HG03108 (cell line): ENCODE data around the gene PRUNE2.

ENCODE experiments used
- ATAC-seq: cut with Tn5 transposase; IDR thresholded peaks from one replicate; pipeline ENCODE4 v1.9.1; 2021; ENCODE audit warnings: moderate library complexity; ENCODE audit not compliant: unreplicated experiment

PRUNE2 gene

GRCh38 chr9:76662476-76663281, 243.2 kb downstream of the PRUNE2 start:
- no peak for ATAC-seq

- ATAC-seq: peak; percentile 86
Measured at GRCh38 chr9:76658510-76659231, 247.2 kb downstream of the PRUNE2 start.

GRCh38 chr9:76657265-76657664, 248.6 kb downstream of the PRUNE2 start:
- ATAC-seq: no peak

- ATAC-seq: no peak
Measured at GRCh38 chr9:76655971-76656370, 249.9 kb downstream of the PRUNE2 start.

- ATAC-seq: no peak
Measured at GRCh38 chr9:76655121-76655541, 250.8 kb downstream of the PRUNE2 start.

- no peak for ATAC-seq
Measured at GRCh38 chr9:76654575-76654974, 251.3 kb downstream of the PRUNE2 start.

GRCh38 chr9:76654051-76654461, 251.9 kb downstream of the PRUNE2 start:
- no peak for ATAC-seq

- no peak for ATAC-seq
Measured at GRCh38 chr9:76652894-76653293, 253.0 kb downstream of the PRUNE2 start.

GRCh38 chr9:76651119-76651705, 254.7 kb downstream of the PRUNE2 start:
- peak; percentile 52 for ATAC-seq

GRCh38 chr9:76650692-76651091, 255.2 kb downstream of the PRUNE2 start:
- ATAC-seq: no peak

- ATAC-seq: no peak
Measured at GRCh38 chr9:76649894-76650293, 256.0 kb downstream of the PRUNE2 start.

GRCh38 chr9:76646249-76646648, 259.7 kb downstream of the PRUNE2 start:
- no peak for ATAC-seq

- ATAC-seq: no peak
Measured at GRCh38 chr9:76644647-76645250, 261.2 kb downstream of the PRUNE2 start.

GRCh38 chr9:76644171-76644570, 261.7 kb downstream of the PRUNE2 start:
- no peak for ATAC-seq

GRCh38 chr9:76643399-76644117, 262.4 kb downstream of the PRUNE2 start:
- peak; percentile 93 for ATAC-seq

- ATAC-seq: no peak
Measured at GRCh38 chr9:76642701-76643209, 263.2 kb downstream of the PRUNE2 start.

GRCh38 chr9:76642074-76642473, 263.8 kb downstream of the PRUNE2 start:
- ATAC-seq: no peak

- no peak for ATAC-seq
Measured at GRCh38 chr9:76638001-76638400, 267.9 kb downstream of the PRUNE2 start.

GRCh38 chr9:76637416-76637815, 268.5 kb downstream of the PRUNE2 start:
- ATAC-seq: no peak

GRCh38 chr9:76634356-76635054, 271.4 kb downstream of the PRUNE2 start:
- ATAC-seq: no peak
